ENCODE measurements around the gene ALPL. TPM values are rescaled to one million over a fixed set of nuclear protein-coding genes. Genes with fewer than 3 reads are reported as not detected.

Gene ALPL
- total RNA-seq, 2 donors from 2014 or later = not detected

DNA sequence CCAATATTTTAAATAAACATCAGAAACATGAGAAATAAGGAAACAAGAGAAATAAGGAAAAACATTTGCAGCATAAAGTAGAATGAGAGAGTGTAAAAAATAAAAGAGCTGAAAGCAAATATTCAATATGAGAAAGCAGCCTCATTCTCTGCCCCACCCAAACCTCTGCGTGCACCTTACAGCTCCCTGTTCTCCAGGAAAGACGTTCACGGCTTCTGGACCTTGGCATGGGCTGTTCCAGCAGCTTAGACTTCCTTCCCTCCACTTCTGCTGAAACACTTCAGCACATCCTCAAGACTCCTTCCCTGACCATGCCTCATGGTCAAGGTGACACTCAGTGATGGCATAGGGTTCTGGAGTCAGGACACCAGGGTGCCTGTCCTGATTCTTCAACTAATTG, 23.3 kb downstream of the ALPL start:
- no peaks in the 10 kb centered on the region for H3K4me1 Mint-ChIP-seq
- ATAC-seq (replicated peaks) = no peak

DNA sequence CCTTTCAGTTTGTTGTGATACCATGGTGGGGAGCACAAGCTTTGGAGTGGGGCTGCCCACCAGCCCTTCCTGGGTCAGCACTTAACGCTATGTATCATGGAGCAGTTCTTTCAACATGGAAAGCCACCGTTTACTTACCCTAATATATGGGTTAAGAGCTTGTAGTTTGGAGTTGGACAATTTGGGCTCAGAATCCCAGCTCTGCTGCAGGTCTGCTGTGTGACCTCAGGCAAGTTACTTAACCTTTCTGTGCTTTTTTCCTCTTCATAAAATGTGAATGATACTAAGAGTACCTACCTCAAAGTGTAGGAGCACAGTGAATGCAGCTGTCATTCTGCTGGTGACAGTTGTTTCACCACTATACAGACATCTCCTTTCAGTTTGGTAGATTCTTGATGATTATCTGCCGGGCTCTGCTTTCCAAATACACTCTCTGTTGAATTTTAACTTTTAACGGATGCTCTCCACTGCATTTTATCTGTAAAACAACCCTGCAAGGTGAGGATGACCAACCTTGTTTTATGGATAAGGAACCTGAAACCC, 23.8 kb downstream of the ALPL start:
- ATAC-seq (replicated peaks) = no peak
- Mint-ChIP-seq H3K9me3 (no peaks in the 10 kb centered on the region), H3K27me3 (peaks cover 20% of the 10 kb centered on the region), H3K27ac (no peak overlapping the region), H3K4me3 (no peak overlapping the region), H3K4me1 (no peaks in the 10 kb centered on the region), H3K36me3 (ENCODE audit: low read depth) (no peaks in the 10 kb centered on the region)

More for the DNA sequence above, 23.3 kb downstream of the ALPL start:
- Mint-ChIP-seq H3K36me3 (ENCODE audit: low read depth) (no peaks in the 10 kb centered on the region), H3K27me3 (peaks cover 17% of the 10 kb centered on the region), H3K27ac (no peak overlapping the region), H3K4me3 (no peak overlapping the region), H3K9me3 (no peaks in the 10 kb centered on the region)

- Mint-ChIP-seq H3K4me3 (no peak overlapping the region), H3K36me3 (ENCODE audit: low read depth) (no peaks in the 10 kb centered on the region), H3K9me3 (no peaks in the 10 kb centered on the region), H3K4me1 (no peaks in the 10 kb centered on the region), H3K27me3 (peaks cover 28% of the 10 kb centered on the region), H3K27ac (no peak overlapping the region)
- no peak for ATAC-seq (replicated peaks)
Measured at GRCh38 chr1:21534146-21534545, 24.9 kb downstream of the ALPL start.

GRCh38 chr1:21534674-21535378, 25.6 kb downstream of the ALPL start:
- peak; percentile 31 for ATAC-seq (replicated peaks)
- H3K27ac Mint-ChIP-seq = no peak overlapping the region
- H3K36me3 Mint-ChIP-seq (ENCODE audit: low read depth) = no peaks in the 10 kb centered on the region
- no peak overlapping the region for H3K4me3 Mint-ChIP-seq
- peaks cover 28% of the 10 kb centered on the region for H3K27me3 Mint-ChIP-seq
- no peaks in the 10 kb centered on the region for H3K4me1 Mint-ChIP-seq
- no peaks in the 10 kb centered on the region for H3K9me3 Mint-ChIP-seq

DNA sequence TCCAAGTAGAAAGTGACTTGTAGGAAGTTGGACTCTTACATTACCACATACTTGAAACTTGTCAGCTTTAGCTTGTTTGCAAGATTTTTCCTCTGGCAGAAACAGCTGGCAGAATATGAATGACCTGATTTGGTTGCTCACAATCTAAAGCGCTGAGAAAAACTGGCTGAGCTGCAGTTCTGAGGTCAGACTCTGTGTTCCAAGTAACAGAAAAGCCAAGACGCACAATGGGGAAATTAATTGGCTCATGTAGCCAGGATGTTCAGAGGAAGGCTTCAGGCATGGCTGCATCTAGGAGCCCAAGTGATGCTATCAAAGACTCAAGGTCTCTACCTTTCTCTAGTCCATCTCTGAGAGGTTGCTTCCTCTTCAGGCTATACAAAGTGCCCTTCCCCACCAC, 27.0 kb downstream of the ALPL start:
- peaks cover 32% of the 10 kb centered on the region for H3K27me3 Mint-ChIP-seq
- no peaks in the 10 kb centered on the region for H3K36me3 Mint-ChIP-seq (ENCODE audit: low read depth)
- H3K4me3 Mint-ChIP-seq = no peak overlapping the region
- no peaks in the 10 kb centered on the region for H3K9me3 Mint-ChIP-seq
- no peak overlapping the region for H3K27ac Mint-ChIP-seq
- H3K4me1 Mint-ChIP-seq = no peaks in the 10 kb centered on the region
- no peak for ATAC-seq (replicated peaks)

DNA sequence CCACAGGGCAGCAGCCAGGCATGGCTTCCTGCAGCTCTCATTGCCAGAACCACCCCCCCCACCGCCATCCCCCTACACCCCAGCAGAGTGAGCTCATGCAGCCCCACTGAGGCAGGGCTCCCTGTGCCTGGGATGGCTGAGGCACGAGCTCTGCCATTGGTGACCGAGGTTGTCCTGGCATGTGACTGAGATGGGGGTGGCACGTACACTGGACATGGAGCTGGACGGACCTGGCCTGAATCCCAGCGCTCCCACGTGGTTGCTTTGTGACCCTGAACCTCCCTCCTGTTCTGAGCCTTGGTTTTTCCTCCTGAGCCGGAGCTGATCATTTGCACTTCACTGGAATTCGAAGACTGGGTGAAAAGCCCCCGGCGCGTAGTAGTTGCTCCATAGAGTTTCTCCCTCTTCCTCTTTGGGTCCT, 28.3 kb downstream of the ALPL start:
- ATAC-seq (replicated peaks) = no peak
- no peak overlapping the region for H3K4me3 Mint-ChIP-seq
- H3K9me3 Mint-ChIP-seq = no peaks in the 10 kb centered on the region
- no peaks in the 10 kb centered on the region for H3K36me3 Mint-ChIP-seq (ENCODE audit: low read depth)
- peaks cover 23% of the 10 kb centered on the region for H3K27me3 Mint-ChIP-seq
- no peaks in the 10 kb centered on the region for H3K4me1 Mint-ChIP-seq
- H3K27ac Mint-ChIP-seq = no peak overlapping the region

- no peaks in the 10 kb centered on the region for H3K4me1 Mint-ChIP-seq
- ATAC-seq (replicated peaks) = no peak
- no peaks in the 10 kb centered on the region for H3K36me3 Mint-ChIP-seq (ENCODE audit: low read depth)
- no peaks in the 10 kb centered on the region for H3K9me3 Mint-ChIP-seq
- H3K27me3 Mint-ChIP-seq = peaks cover 20% of the 10 kb centered on the region
- no peak overlapping the region for H3K27ac Mint-ChIP-seq
- no peak overlapping the region for H3K4me3 Mint-ChIP-seq
Measured at GRCh38 chr1:21537932-21538630, 28.9 kb downstream of the ALPL start.

- Mint-ChIP-seq H3K36me3 (ENCODE audit: low read depth) (no peaks in the 10 kb centered on the region), H3K9me3 (no peaks in the 10 kb centered on the region), H3K27me3 (peaks cover 20% of the 10 kb centered on the region), H3K4me1 (no peaks in the 10 kb centered on the region), H3K27ac (no peak overlapping the region), H3K4me3 (no peak overlapping the region)
- no peak for ATAC-seq (replicated peaks)
Measured at GRCh38 chr1:21539933-21540332, 30.7 kb downstream of the ALPL start.

GRCh38 chr1:21541329-21541728, 32.1 kb downstream of the ALPL start:
- Mint-ChIP-seq H3K36me3 (ENCODE audit: low read depth) (no peaks in the 10 kb centered on the region), H3K27ac (no peak overlapping the region), H3K9me3 (no peaks in the 10 kb centered on the region), H3K4me1 (no peaks in the 10 kb centered on the region), H3K27me3 (peaks cover 20% of the 10 kb centered on the region), H3K4me3 (no peak overlapping the region)
- ATAC-seq (replicated peaks) = no peak

- Mint-ChIP-seq H3K27me3 (peaks cover 20% of the 10 kb centered on the region), H3K4me3 (no peak overlapping the region), H3K9me3 (no peaks in the 10 kb centered on the region), H3K36me3 (ENCODE audit: low read depth) (no peaks in the 10 kb centered on the region), H3K4me1 (no peaks in the 10 kb centered on the region), H3K27ac (no peak overlapping the region)
- no peak for ATAC-seq (replicated peaks)
Measured at GRCh38 chr1:21541835-21542234, 32.6 kb downstream of the ALPL start.

GRCh38 chr1:21543598-21543997, 34.4 kb downstream of the ALPL start:
- Mint-ChIP-seq H3K27me3 (peaks cover 14% of the 10 kb centered on the region), H3K27ac (no peak overlapping the region), H3K4me3 (no peak overlapping the region), H3K4me1 (no peaks in the 10 kb centered on the region), H3K36me3 (ENCODE audit: low read depth) (no peaks in the 10 kb centered on the region), H3K9me3 (no peaks in the 10 kb centered on the region)
- ATAC-seq (replicated peaks) = no peak

GRCh38 chr1:21544095-21544494, 34.9 kb downstream of the ALPL start:
- no peak for ATAC-seq (replicated peaks)
- Mint-ChIP-seq H3K36me3 (ENCODE audit: low read depth) (no peaks in the 10 kb centered on the region), H3K4me3 (no peak overlapping the region), H3K27me3 (peaks cover 9% of the 10 kb centered on the region), H3K27ac (no peak overlapping the region), H3K9me3 (no peaks in the 10 kb centered on the region), H3K4me1 (no peaks in the 10 kb centered on the region)

DNA sequence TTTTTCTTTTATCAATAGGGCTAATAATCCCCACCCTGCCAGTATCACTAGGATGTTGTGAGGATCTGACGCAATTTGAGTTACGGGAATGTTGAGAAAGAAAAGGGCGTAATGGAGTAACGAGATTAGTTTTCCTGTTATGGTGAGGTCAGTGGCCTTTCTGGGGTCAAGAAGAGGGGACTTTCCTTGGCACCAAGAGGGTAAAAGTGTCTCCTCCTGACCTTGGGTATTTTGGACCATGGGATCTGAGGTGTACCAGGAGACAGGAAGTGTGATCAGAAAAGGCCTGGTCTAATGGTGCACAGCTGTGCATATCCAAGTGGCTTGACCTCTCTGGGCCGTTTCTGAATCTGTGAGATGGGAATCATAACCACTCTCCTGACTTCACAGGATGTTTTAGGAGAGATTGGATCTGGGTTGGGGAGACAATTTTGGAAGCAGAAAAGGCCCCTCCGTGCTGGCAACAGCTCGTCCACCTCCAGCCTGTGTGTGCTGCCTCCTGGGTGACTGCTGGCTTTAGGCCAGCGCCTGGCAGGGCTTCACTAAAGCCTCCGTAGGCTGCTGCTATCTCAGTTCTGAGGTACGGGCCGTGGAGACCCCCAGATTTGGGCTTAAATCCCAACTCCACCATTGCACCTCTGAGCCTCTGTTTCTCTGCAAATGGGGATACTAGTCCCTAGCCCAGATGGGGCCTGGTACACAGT, 37.1 kb downstream of the ALPL start:
- Mint-ChIP-seq H3K36me3 (ENCODE audit: low read depth) (no peaks in the 10 kb centered on the region), H3K27ac (no peak overlapping the region), H3K27me3 (peaks cover 12% of the 10 kb centered on the region), H3K9me3 (no peaks in the 10 kb centered on the region), H3K4me1 (no peaks in the 10 kb centered on the region), H3K4me3 (no peak overlapping the region)
- ATAC-seq (replicated peaks) = no peak

DNA sequence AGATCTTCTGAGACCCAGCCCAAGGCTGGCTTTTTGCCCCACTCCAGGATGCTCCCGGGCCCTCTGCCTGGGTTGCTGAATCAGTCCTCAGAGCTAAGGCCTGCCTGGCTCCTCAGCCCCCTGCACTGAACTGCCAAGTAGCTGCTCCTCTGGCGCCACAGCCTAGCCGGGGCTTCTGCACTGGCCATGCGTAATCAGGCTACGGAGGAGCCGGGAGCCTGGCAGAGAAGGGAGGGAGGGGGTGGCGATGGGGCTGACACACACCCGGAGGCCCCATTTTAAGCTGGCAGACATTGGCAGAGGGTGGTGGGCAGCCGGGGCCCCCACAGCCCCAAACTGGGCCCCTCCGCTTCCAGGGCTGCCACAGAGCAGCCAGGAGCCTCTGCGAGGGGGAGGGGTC, 38.7 kb downstream of the ALPL start:
- Mint-ChIP-seq H3K27me3 (peaks cover 14% of the 10 kb centered on the region), H3K4me3 (no peak overlapping the region), H3K27ac (no peak overlapping the region), H3K4me1 (no peaks in the 10 kb centered on the region), H3K9me3 (no peaks in the 10 kb centered on the region), H3K36me3 (ENCODE audit: low read depth) (no peaks in the 10 kb centered on the region)
- no peak for ATAC-seq (replicated peaks)

DNA sequence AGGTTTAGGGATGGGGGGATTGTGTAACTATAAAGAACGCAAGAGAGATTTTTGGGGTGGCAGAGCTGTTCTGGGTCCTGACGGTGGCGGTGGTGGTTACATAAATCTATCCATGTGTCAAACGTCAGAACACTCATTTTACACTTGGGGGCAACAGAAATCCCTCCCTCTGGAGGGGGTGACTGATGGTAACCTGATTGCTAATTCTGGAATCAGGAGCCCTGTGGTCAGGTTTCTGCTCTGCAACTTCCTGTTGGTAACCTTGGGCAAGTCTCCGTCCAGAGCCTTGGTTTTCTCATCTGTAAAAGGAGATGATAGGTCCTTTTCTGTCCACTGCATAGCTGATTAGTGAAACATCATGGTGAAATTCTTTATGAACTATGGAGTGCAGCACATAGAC, 40.9 kb downstream of the ALPL start:
- no peaks in the 10 kb centered on the region for H3K9me3 Mint-ChIP-seq
- H3K27me3 Mint-ChIP-seq = peaks cover 19% of the 10 kb centered on the region
- H3K4me3 Mint-ChIP-seq = no peak overlapping the region
- no peaks in the 10 kb centered on the region for H3K36me3 Mint-ChIP-seq (ENCODE audit: low read depth)
- no peak overlapping the region for H3K27ac Mint-ChIP-seq
- no peaks in the 10 kb centered on the region for H3K4me1 Mint-ChIP-seq
- no peak for ATAC-seq (replicated peaks)

Measured in activated T-helper 17 cell treated with anti-CD3 and anti-CD28 coated beads, Interleukin-2, amount 50 U/mL, for 72 hours (primary cell).